ENCODE results near the gene RIBC2. TPM values are rescaled to one million over a fixed set of nuclear protein-coding genes. Genes with fewer than 3 reads are reported as not detected.

RIBC2 gene
- total and polyA plus RNA-seq, 2 donors: 0.66 to 2.2 TPM

GRCh38 chr22:45450101-45450785 is 36.8 kb downstream of the RIBC2 start:
- DNase-seq (ENCODE audit: low read depth in 6 of 9, low spot score in 9 of 9): no peak
- WGBS: 94% methylated on average over 16 of the region's 16 CpGs
- no peaks in the 10 kb centered on the region for H3K4me1 ChIP-seq (ENCODE audit: control insufficient read depth in 2 of 2, insufficient read depth in 2 of 2, low read length in 2 of 2)

GRCh38 chr22:45450921-45451651 is 37.6 kb downstream of the RIBC2 start:
- H3K4me1 ChIP-seq (ENCODE audit: control insufficient read depth in 2 of 2, insufficient read depth in 2 of 2, low read length in 2 of 2): no peaks in the 10 kb centered on the region
- no peak for DNase-seq (ENCODE audit: low read depth in 6 of 9, low spot score in 9 of 9)
- peaks cover 0 to 2% of the 10 kb centered on the region in 2 donors for H3K27me3 ChIP-seq (ENCODE audit: control insufficient read depth in 2 of 2, insufficient read depth in 1 of 2, low read length in 1 of 2)
- no peaks in the 10 kb centered on the region for H3K9me3 ChIP-seq (ENCODE audit: control insufficient read depth in 2 of 2, insufficient read depth in 1 of 2, low read length in 1 of 2)
- H3K4me3 ChIP-seq (ENCODE audit: low read length in 2 of 2): no peak overlapping the region
- WGBS: 86% methylated on average over 12 of the region's 12 CpGs
- peak overlapping the region in 1 of 2 donors; percentile 25 for H3K27ac ChIP-seq (ENCODE audit: low read depth in 1 of 2, low read length in 1 of 2)
- H3K36me3 ChIP-seq (ENCODE audit: control insufficient read depth in 2 of 2, insufficient read depth in 2 of 2, low read length in 1 of 2): no peaks in the 10 kb centered on the region

More at GRCh38 chr22:45450101-45450785, 36.8 kb downstream of the RIBC2 start:
- H3K36me3 ChIP-seq (ENCODE audit: control insufficient read depth in 2 of 2, insufficient read depth in 2 of 2, low read length in 1 of 2): no peaks in the 10 kb centered on the region
- no peak overlapping the region for H3K4me3 ChIP-seq (ENCODE audit: low read length in 2 of 2)
- H3K9me3 ChIP-seq (ENCODE audit: control insufficient read depth in 2 of 2, insufficient read depth in 1 of 2, low read length in 1 of 2): no peaks in the 10 kb centered on the region
- H3K27me3 ChIP-seq (ENCODE audit: control insufficient read depth in 2 of 2, insufficient read depth in 1 of 2, low read length in 1 of 2): peaks cover 0 to 2% of the 10 kb centered on the region in 2 donors
- H3K27ac ChIP-seq (ENCODE audit: low read depth in 1 of 2, low read length in 1 of 2): peak overlapping the region in 1 of 2 donors; percentile 38

GRCh38 chr22:45451972-45452371 is 38.5 kb downstream of the RIBC2 start:
- H3K27ac ChIP-seq (ENCODE audit: low read depth in 1 of 2, low read length in 1 of 2): no peak overlapping the region

GRCh38 chr22:45452565-45453379 is 39.3 kb downstream of the RIBC2 start:
- no peak overlapping the region for H3K27ac ChIP-seq (ENCODE audit: low read depth in 1 of 2, low read length in 1 of 2)
- 84% methylated on average over 8 of the region's 8 CpGs for WGBS

More at GRCh38 chr22:45451972-45452371, 38.5 kb downstream of the RIBC2 start:
- no peaks in the 10 kb centered on the region for H3K9me3 ChIP-seq (ENCODE audit: control insufficient read depth in 2 of 2, insufficient read depth in 1 of 2, low read length in 1 of 2)
- no peaks in the 10 kb centered on the region for H3K4me1 ChIP-seq (ENCODE audit: control insufficient read depth in 2 of 2, insufficient read depth in 2 of 2, low read length in 2 of 2)
- no peak for DNase-seq (ENCODE audit: low read depth in 6 of 9, low spot score in 9 of 9)
- peaks cover 0 to 2% of the 10 kb centered on the region in 2 donors for H3K27me3 ChIP-seq (ENCODE audit: control insufficient read depth in 2 of 2, insufficient read depth in 1 of 2, low read length in 1 of 2)
- WGBS: 84% methylated on average over 6 of the region's 6 CpGs
- no peak overlapping the region for H3K4me3 ChIP-seq (ENCODE audit: low read length in 2 of 2)
- H3K36me3 ChIP-seq (ENCODE audit: control insufficient read depth in 2 of 2, insufficient read depth in 2 of 2, low read length in 1 of 2): no peaks in the 10 kb centered on the region

GRCh38 chr22:45453764-45454163 is 40.3 kb downstream of the RIBC2 start:
- no peak overlapping the region for H3K4me3 ChIP-seq (ENCODE audit: low read length in 2 of 2)
- H3K4me1 ChIP-seq (ENCODE audit: control insufficient read depth in 2 of 2, insufficient read depth in 2 of 2, low read length in 2 of 2): no peaks in the 10 kb centered on the region
- peaks cover 0 to 2% of the 10 kb centered on the region in 2 donors for H3K27me3 ChIP-seq (ENCODE audit: control insufficient read depth in 2 of 2, insufficient read depth in 1 of 2, low read length in 1 of 2)
- WGBS: 96% methylated on average over 6 of the region's 6 CpGs
- no peaks in the 10 kb centered on the region for H3K9me3 ChIP-seq (ENCODE audit: control insufficient read depth in 2 of 2, insufficient read depth in 1 of 2, low read length in 1 of 2)
- no peaks in the 10 kb centered on the region for H3K36me3 ChIP-seq (ENCODE audit: control insufficient read depth in 2 of 2, insufficient read depth in 2 of 2, low read length in 1 of 2)
- no peak for DNase-seq (ENCODE audit: low read depth in 6 of 9, low spot score in 9 of 9)
- H3K27ac ChIP-seq (ENCODE audit: low read depth in 1 of 2, low read length in 1 of 2): no peak overlapping the region

More at GRCh38 chr22:45452565-45453379, 39.3 kb downstream of the RIBC2 start:
- Histone ChIP-seq H3K36me3 (ENCODE audit: control insufficient read depth in 2 of 2, insufficient read depth in 2 of 2, low read length in 1 of 2) (no peaks in the 10 kb centered on the region), H3K27me3 (ENCODE audit: control insufficient read depth in 2 of 2, insufficient read depth in 1 of 2, low read length in 1 of 2) (peaks cover 0 to 2% of the 10 kb centered on the region in 2 donors), H3K4me3 (ENCODE audit: low read length in 2 of 2) (no peak overlapping the region), H3K9me3 (ENCODE audit: control insufficient read depth in 2 of 2, insufficient read depth in 1 of 2, low read length in 1 of 2) (no peaks in the 10 kb centered on the region), H3K4me1 (ENCODE audit: control insufficient read depth in 2 of 2, insufficient read depth in 2 of 2, low read length in 2 of 2) (no peaks in the 10 kb centered on the region)
- no peak for DNase-seq (ENCODE audit: low read depth in 6 of 9, low spot score in 9 of 9)

- no peaks in the 10 kb centered on the region for H3K4me1 ChIP-seq (ENCODE audit: control insufficient read depth in 2 of 2, insufficient read depth in 2 of 2, low read length in 2 of 2)
- 87% methylated on average over 4 of the region's 4 CpGs for WGBS
- H3K36me3 ChIP-seq (ENCODE audit: control insufficient read depth in 2 of 2, insufficient read depth in 2 of 2, low read length in 1 of 2): no peaks in the 10 kb centered on the region
- no peak overlapping the region for H3K27ac ChIP-seq (ENCODE audit: low read depth in 1 of 2, low read length in 1 of 2)
- no peak overlapping the region for H3K4me3 ChIP-seq (ENCODE audit: low read length in 2 of 2)
- no peaks in the 10 kb centered on the region for H3K9me3 ChIP-seq (ENCODE audit: control insufficient read depth in 2 of 2, insufficient read depth in 1 of 2, low read length in 1 of 2)
- no peak for DNase-seq (ENCODE audit: low read depth in 6 of 9, low spot score in 9 of 9)
- peaks cover 0 to 2% of the 10 kb centered on the region in 2 donors for H3K27me3 ChIP-seq (ENCODE audit: control insufficient read depth in 2 of 2, insufficient read depth in 1 of 2, low read length in 1 of 2)
These were observed 40.8 kb downstream of the RIBC2 start for GRCh38 chr22:45454275-45454674.

- H3K27ac ChIP-seq (ENCODE audit: low read depth in 1 of 2, low read length in 1 of 2): no peak overlapping the region
- no peak overlapping the region for H3K4me3 ChIP-seq (ENCODE audit: low read length in 2 of 2)
- H3K27me3 ChIP-seq (ENCODE audit: control insufficient read depth in 2 of 2, insufficient read depth in 1 of 2, low read length in 1 of 2): peaks cover 0 to 2% of the 10 kb centered on the region in 2 donors
- no peaks in the 10 kb centered on the region for H3K4me1 ChIP-seq (ENCODE audit: control insufficient read depth in 2 of 2, insufficient read depth in 2 of 2, low read length in 2 of 2)
- no peaks in the 10 kb centered on the region for H3K36me3 ChIP-seq (ENCODE audit: control insufficient read depth in 2 of 2, insufficient read depth in 2 of 2, low read length in 1 of 2)
- no peak for DNase-seq (ENCODE audit: low read depth in 6 of 9, low spot score in 9 of 9)
- WGBS: 91% methylated on average over 14 of the region's 14 CpGs
- no peaks in the 10 kb centered on the region for H3K9me3 ChIP-seq (ENCODE audit: control insufficient read depth in 2 of 2, insufficient read depth in 1 of 2, low read length in 1 of 2)
These were observed 41.7 kb downstream of the RIBC2 start for GRCh38 chr22:45455212-45455611.

- 96% methylated on average over 4 of the region's 4 CpGs for WGBS
- Histone ChIP-seq H3K4me1 (ENCODE audit: control insufficient read depth in 2 of 2, insufficient read depth in 2 of 2, low read length in 2 of 2) (no peaks in the 10 kb centered on the region), H3K9me3 (ENCODE audit: control insufficient read depth in 2 of 2, insufficient read depth in 1 of 2, low read length in 1 of 2) (no peaks in the 10 kb centered on the region), H3K27ac (ENCODE audit: low read depth in 1 of 2, low read length in 1 of 2) (no peak overlapping the region), H3K27me3 (ENCODE audit: control insufficient read depth in 2 of 2, insufficient read depth in 1 of 2, low read length in 1 of 2) (peaks cover 0 to 2% of the 10 kb centered on the region in 2 donors), H3K4me3 (ENCODE audit: low read length in 2 of 2) (no peak overlapping the region), H3K36me3 (ENCODE audit: control insufficient read depth in 2 of 2, insufficient read depth in 2 of 2, low read length in 1 of 2) (no peaks in the 10 kb centered on the region)
- DNase-seq (ENCODE audit: low read depth in 6 of 9, low spot score in 9 of 9): no peak
These were observed 42.1 kb downstream of the RIBC2 start for GRCh38 chr22:45455621-45456020.
